Lower leg skin (tissue), 3 donors: Measurements from ENCODE around the gene ZNF618.

Source experiments
- CTCF ChIP-seq, 3 donors: fragments of 450-650 bp; IDR thresholded peaks; one replicate each; pipeline ENCODE4 v1.5.1; 2016; ENCODE audit warnings: antibody characterized with exemption in 3 of 3, mild to moderate bottlenecking in 3 of 3, moderate library complexity in 2 of 3
- POLR2A ChIP-seq, 2 donors: fragments of 450-650 bp; IDR thresholded peaks; one replicate each; pipeline ENCODE4 v1.6.1; 2016 to 2017; ENCODE audit warnings: antibody characterized with exemption in 2 of 2, mild to moderate bottlenecking in 1 of 2, moderate library complexity in 1 of 2

- TF ChIP-seq POLR2A (IDR thresholded peaks at IDR 0.05) = no peak
- TF ChIP-seq CTCF (IDR thresholded peaks at IDR 0.05) = no peak
Measured at GRCh38 chr9:113873446-113873845, 2.7 kb upstream of the ZNF618 start.
